Measurements from ENCODE around the gene VWF. TPM values are rescaled to one million over a fixed set of nuclear protein-coding genes. Genes with fewer than 3 reads are reported as not detected.

VWF gene
- total and polyA plus RNA-seq, 2 donors (not counting 3 experiments of a cell fraction or from before 2014, with no cell fraction given): 1,041 to 2,328 TPM

DNA sequence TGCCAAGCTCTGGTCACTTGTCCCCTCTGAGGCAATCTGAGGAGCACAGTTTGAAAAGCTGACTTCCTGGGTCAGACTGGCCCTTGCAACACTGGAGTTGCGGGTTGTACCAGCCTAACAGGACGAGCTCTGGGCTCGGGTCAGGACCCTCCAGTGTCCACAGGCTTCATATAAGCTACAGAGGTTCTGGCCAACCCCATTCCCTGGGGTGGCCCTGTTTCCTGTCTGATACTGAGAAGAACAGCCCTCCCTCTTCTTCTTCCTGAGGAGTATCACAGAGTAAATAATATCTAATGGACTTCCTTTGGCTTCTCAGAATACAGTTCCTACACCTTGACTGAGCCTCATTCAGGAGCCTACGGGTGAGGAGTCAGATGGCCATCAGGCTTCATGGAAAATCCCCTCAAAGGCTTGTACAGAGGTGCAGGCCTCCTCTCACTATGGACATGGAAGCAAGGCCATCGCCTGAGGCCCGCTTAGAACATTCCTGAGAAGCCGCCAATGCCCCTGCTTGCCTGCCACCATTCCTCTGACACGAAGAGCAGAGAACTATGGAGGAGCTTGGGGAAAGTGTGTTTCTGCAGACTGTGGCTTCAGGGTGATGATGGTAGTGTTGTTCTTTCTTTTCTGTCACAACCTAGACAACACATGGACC lies 150.9 kb downstream of the VWF start:
- Histone ChIP-seq H4K20me1 (replicated peaks; ENCODE audit: control insufficient read depth, extremely low read depth, insufficient read depth, low read length) (peaks cover 15% of the 10 kb centered on the region), H3K79me2 (ENCODE audit: control insufficient read depth, insufficient read depth, low read length) (peaks cover 19% of the 10 kb centered on the region), H3K4me1 (ENCODE audit: control insufficient read depth, extremely low read depth, insufficient read depth, low read length) (peaks cover 2% of the 10 kb centered on the region), H3K36me3 (ENCODE audit: control insufficient read depth in 2 of 2, extremely low read depth in 1 of 2, insufficient read depth in 2 of 2, low read length in 2 of 2) (peaks cover 64 to 79% of the 10 kb centered on the region in 2 experiments), H3K4me2 (ENCODE audit: insufficient read depth, low read length) (no peak overlapping the region), H3K9ac (replicated peaks; ENCODE audit: extremely low read depth, insufficient read depth, low read length) (no peak overlapping the region), H3K9me1 (replicated peaks; ENCODE audit: control insufficient read depth, extremely low read depth, insufficient read depth, low read length) (no peaks in the 10 kb centered on the region), H2AFZ (ENCODE audit: low read depth, low read length) (no peak overlapping the region), H3K27ac (ENCODE audit: insufficient read depth, low read depth, low read length) (no peak overlapping the region), H3K9me3 (replicated peaks; ENCODE audit: control insufficient read depth, insufficient read depth, low read length) (no peaks in the 10 kb centered on the region), H3K27me3 (ENCODE audit: control insufficient read depth in 2 of 2, insufficient read depth in 2 of 2, low read length in 2 of 2) (no peaks in the 10 kb centered on the region), H3K4me3 (replicated peaks in 1 of 3; ENCODE audit: insufficient read depth in 1 of 3, low read depth in 1 of 3, low read length in 3 of 3) (no peak overlapping the region)
- intact Hi-C loops (cut with micrococcal nuclease): no loop called here
- dilution Hi-C loops (cut with MboI; ENCODE audit: extremely low pct_ligation_motif_present, low sequenced_read_pairs): no loop called here
- ChIA-PET POLR2A (no interaction called here), CTCF (interaction anchor here (1.2 kb wide), 1 partner anchor 19 kb away, joined by 3 read pairs; no protein-coding TSS in a partner anchor)
- FAIRE-seq (peak; percentile 18), DNase-seq (ENCODE audit: low read depth, low spot score) (no peak)
- BruUV-seq (replicated peaks): no TSS peak
- TF ChIP-seq GATA2 (IDR thresholded peaks at IDR 0.05; ENCODE audit: insufficient read depth, insufficient read length, low read depth, low read length) (no peak), POLR2AphosphoS5 (IDR thresholded peaks at IDR 0.05; ENCODE audit: insufficient read depth, low read depth, low read length) (no peak), EZH2 (IDR thresholded peaks at IDR 0.05; ENCODE audit: borderline replicate concordance, low read depth, low read length, severe bottlenecking) (no peak), POLR2A (IDR thresholded peaks at IDR 0.05; ENCODE audit: low read depth, low read length) (no peak), JUN (IDR thresholded peaks at IDR 0.05; ENCODE audit: borderline replicate concordance, insufficient read depth, insufficient read length, low read depth) (no peak), MYC (IDR thresholded peaks at IDR 0.05; ENCODE audit: low read depth, low read length) (no peak), FOS (IDR thresholded peaks at IDR 0.05; ENCODE audit: borderline replicate concordance, insufficient read depth, low read length) (no peak)
- TF ChIP-seq, protein P1, sequence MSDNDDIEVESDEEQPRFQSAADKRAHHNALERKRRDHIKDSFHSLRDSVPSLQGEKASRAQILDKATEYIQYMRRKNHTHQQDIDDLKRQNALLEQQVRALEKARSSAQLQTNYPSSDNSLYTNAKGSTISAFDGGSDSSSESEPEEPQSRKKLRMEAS (IDR thresholded peaks at IDR 0.05; ENCODE audit: insufficient read depth, insufficient read length): no peak
- TF ChIP-seq, protein P2, sequence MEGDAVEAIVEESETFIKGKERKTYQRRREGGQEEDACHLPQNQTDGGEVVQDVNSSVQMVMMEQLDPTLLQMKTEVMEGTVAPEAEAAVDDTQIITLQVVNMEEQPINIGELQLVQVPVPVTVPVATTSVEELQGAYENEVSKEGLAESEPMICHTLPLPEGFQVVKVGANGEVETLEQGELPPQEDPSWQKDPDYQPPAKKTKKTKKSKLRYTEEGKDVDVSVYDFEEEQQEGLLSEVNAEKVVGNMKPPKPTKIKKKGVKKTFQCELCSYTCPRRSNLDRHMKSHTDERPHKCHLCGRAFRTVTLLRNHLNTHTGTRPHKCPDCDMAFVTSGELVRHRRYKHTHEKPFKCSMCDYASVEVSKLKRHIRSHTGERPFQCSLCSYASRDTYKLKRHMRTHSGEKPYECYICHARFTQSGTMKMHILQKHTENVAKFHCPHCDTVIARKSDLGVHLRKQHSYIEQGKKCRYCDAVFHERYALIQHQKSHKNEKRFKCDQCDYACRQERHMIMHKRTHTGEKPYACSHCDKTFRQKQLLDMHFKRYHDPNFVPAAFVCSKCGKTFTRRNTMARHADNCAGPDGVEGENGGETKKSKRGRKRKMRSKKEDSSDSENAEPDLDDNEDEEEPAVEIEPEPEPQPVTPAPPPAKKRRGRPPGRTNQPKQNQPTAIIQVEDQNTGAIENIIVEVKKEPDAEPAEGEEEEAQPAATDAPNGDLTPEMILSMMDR (IDR thresholded peaks at IDR 0.05; ENCODE audit: extremely low read depth in 1 of 2, insufficient read depth in 1 of 2, low read depth in 1 of 2, low read length in 2 of 2): no peak

All from endothelial cell of umbilical vein (primary cell).